GM12878 (cell line): ENCODE data around the gene CCDC57. TPM values are rescaled to one million over a fixed set of nuclear protein-coding genes. Genes with fewer than 3 reads are reported as not detected.

Experiments used
- ATAC-seq: fragments of 200-7000 bp; cut with Tn5 transposase; 3 replicates; pipeline ENCODE4 v1.9.1; 2020; ENCODE audit warnings: mild to moderate bottlenecking, moderate library complexity
- BruUV-seq: library from RNA; stranded (reverse); fragments of 400-500 nt; replicated peaks from 2 replicates; lab custom pipeline; 2021; lab: Mats Ljungman, UMichigan
- CTCF ChIA-PET: fragments of 300-600 bp; sonication (Branson Sonifier 250); formaldehyde crosslinking; extraction: SDS; loops from one replicate; lab custom pipeline; 2021; ENCODE audit warnings: inconsistent platforms; lab: Yijun Ruan, JAX
- POLR2A ChIA-PET: fragments of 350-600 bp; formaldehyde crosslinking; extraction: SDS; loops from one replicate; lab custom pipeline; 2021; ENCODE audit warnings: inconsistent platforms; lab: Charles Lee
- RAD21 ChIA-PET: fragments of 300-600 bp; sonication (Branson Sonifier 250); formaldehyde crosslinking; loops from one replicate; lab custom pipeline; 2023; ENCODE audit warnings: antibody characterized with exemption; ENCODE audit not compliant: unreplicated experiment; lab: Charles Lee
- SMC1A ChIA-PET: fragments of 300-600 bp; sonication (Branson Sonifier 250); formaldehyde crosslinking; loops from one replicate; lab custom pipeline; 2023; ENCODE audit not compliant: unreplicated experiment, uncharacterized antibody; lab: Charles Lee
- DNase-seq: peaks from one replicate; pipeline ENCODE4 v3.0.0-alpha.2; 2011; ENCODE audit warnings: low read depth, low spot score
- FAIRE-seq: peaks from 3 replicates; lab custom pipeline; 2011; peaks lifted over from hg19 to GRCh38; lab: Jason Lieb, UNC
- H2AFZ ChIP-seq: 2 replicates; pipeline ENCODE4 v1.6.0; 2011; ENCODE audit warnings: low read depth, low read length, control low read depth; ENCODE audit not compliant: control insufficient read depth
- H3K27ac ChIP-seq: 2 replicates; pipeline ENCODE4 v1.5.1; 2011; ENCODE audit warnings: control low read depth; ENCODE audit not compliant: control insufficient read depth, insufficient read depth
- H3K27me3 ChIP-seq, 2 experiments: replicated peaks in 1 of 2; 2 replicates each; pipeline versions ENCODE4 v1.6.0 to v1.6.1; 2011; ENCODE audit warnings: low read length in 1 of 2; ENCODE audit not compliant: control insufficient read depth in 2 of 2, insufficient read depth in 2 of 2
- H3K36me3 ChIP-seq, 2 experiments: 2 replicates each; pipeline ENCODE4 v1.5.1; 2011; ENCODE audit warnings: low read length in 1 of 2; ENCODE audit not compliant: control insufficient read depth in 2 of 2, insufficient read depth in 2 of 2
- H3K4me1 ChIP-seq: 2 replicates; pipeline ENCODE4 v1.6.1; 2011; ENCODE audit warnings: mild to moderate bottlenecking, low read length, moderate library complexity, mixed read lengths; ENCODE audit not compliant: control insufficient read depth, insufficient read depth
- H3K4me2 ChIP-seq: 2 replicates; pipeline ENCODE4 v1.6.0; 2011; ENCODE audit warnings: control low read depth; ENCODE audit not compliant: control insufficient read depth, insufficient read depth
- H3K4me3 ChIP-seq: fragments of 200-600 bp; sonication (generic); 2 replicates; pipeline ENCODE4 v1.5.1; 2016
- H3K79me2 ChIP-seq: 2 replicates; pipeline ENCODE4 v1.6.0; 2011; ENCODE audit warnings: low read length; ENCODE audit not compliant: control insufficient read depth, insufficient read depth
- H3K9ac ChIP-seq: 2 replicates; pipeline ENCODE4 v1.8.0; 2011; ENCODE audit warnings: low read length, control low read depth, mixed read lengths; ENCODE audit not compliant: control insufficient read depth, insufficient read depth
- H3K9me3 ChIP-seq: replicated peaks from 3 replicates; pipeline ENCODE4 v1.5.1; 2011; ENCODE audit warnings: mild to moderate bottlenecking, low read length; ENCODE audit not compliant: control insufficient read depth, insufficient read depth
- H4K20me1 ChIP-seq: 2 replicates; pipeline ENCODE4 v1.6.0; 2011; ENCODE audit not compliant: control insufficient read depth, insufficient read depth
- LARP7 ChIP-seq: fragments of 450-650 bp; IDR thresholded peaks from 2 replicates; pipeline ENCODE4 v1.6.1; 2017; ENCODE audit warnings: mild to moderate bottlenecking
- MEF2A ChIP-seq: IDR thresholded peaks from 2 replicates; pipeline ENCODE4 v1.6.1; 2011; ENCODE audit warnings: low read depth, mild to moderate bottlenecking, low read length, moderate library complexity; ENCODE audit not compliant: insufficient read depth
- PML ChIP-seq: IDR thresholded peaks from 2 replicates; pipeline ENCODE4 v1.6.1; 2012; ENCODE audit warnings: low read length, inconsistent platforms
- POLR2A ChIP-seq: IDR thresholded peaks from 2 replicates; pipeline ENCODE4 v1.6.1; 2011; ENCODE audit warnings: low read depth, mild to moderate bottlenecking, low read length
- POLR2AphosphoS5 ChIP-seq: IDR thresholded peaks from 2 replicates; pipeline ENCODE4 v1.6.1; 2011; ENCODE audit warnings: mild to moderate bottlenecking, low read length, inconsistent platforms
- WGBS: methylation state at CpG from one replicate; pipeline ENCODE4 v1.1.6; 2016; ENCODE audit warnings: low lambda C conversion rate; ENCODE audit not compliant: insufficient replicate concordance, insufficient coverage; ENCODE audit errors: missing lambda C conversion rate; 5-methylcytosine and 5-hydroxymethylcytosine counted together
- in situ Hi-C: fragments of 300-500 bp; cut with MboI; formaldehyde crosslinking; loops from 9 replicates; pipeline ENCODE4 v1.14.3; 2018; ENCODE audit warnings: mixed read lengths
- intact Hi-C: fragments of 100-400 bp; cut with micrococcal nuclease; formaldehyde crosslinking; loops from one replicate; pipeline ENCODE4 v1.14.2; 2022; ENCODE audit not compliant: unreplicated experiment
- polyA plus RNA-seq, 11 experiments: library from polyadenylated mRNA; depleted of rRNA in 4 of 11; unstranded in 6 of 11; stranded (reverse) in 5 of 11; fragments of >200 nt; fragmentation: Nextera tagmentation in 4 of 11; fragmentation: Illumina TruSeq in 1 of 11; extraction: Ambion mirVana in 4 of 11; extraction: Trizol in 1 of 11; gene quantifications; 1 replicate in 1 of 11; 2 replicates in 10 of 11; pipeline versions ENCODE4 v1.2.1 to v1.2.3, GENCODE V29; 2011 to 2016; ENCODE audit warnings: inconsistent platforms in 2 of 11, missing spikeins in 2 of 11, low read depth in 1 of 11
- total RNA-seq, 4 experiments: library from RNA; depleted of rRNA in 3 of 4; stranded (reverse); fragments of >200 nt in 3 of 4; fragmentation: Illumina TruSeq in 1 of 4; extraction: Trizol in 1 of 4; gene quantifications; 2 replicates each; pipeline versions ENCODE4 v1.2.1 to v1.2.3, GENCODE V29; 2013 to 2021

Gene CCDC57
- total and polyA plus RNA-seq, 10 of the 15 experiments (the other 5 are each of a cell fraction or from before 2014, with no cell fraction given): 5.4 to 123 (median 45.8) TPM

- no peak overlapping the region for H3K27ac ChIP-seq
- intact Hi-C loops: no loop called here
Observed at GRCh38 chr17:82252511-82253178, 40.0 kb upstream of the CCDC57 start.

GRCh38 chr17:82250868-82251500 is 38.3 kb upstream of the CCDC57 start:
- ChIA-PET CTCF (no interaction called here), POLR2A (no interaction called here), SMC1A (no interaction called here), RAD21 (no interaction called here)
- TF ChIP-seq MEF2A: no peak
- TF ChIP-seq PML: 0 out of 2 replicates have a peak, but pooled peaks have one; percentile 21
- H3K27me3 ChIP-seq: no peaks in the 10 kb centered on the region
- H4K20me1 ChIP-seq: peaks cover 6% of the 10 kb centered on the region; the same call in 1 of the 2 replicates
- no peaks in the 10 kb centered on the region for H3K4me1 ChIP-seq
- intact Hi-C loops (no loop called here), in situ Hi-C loops (no loop called here)
- BruUV-seq: no TSS peak
- H3K9me3 ChIP-seq: no peaks in the 10 kb centered on the region; the same call in 2 of the 3 replicates
- FAIRE-seq: no peak
- 97% methylated on average over 25 of the region's 25 CpGs for WGBS
- H3K4me2 ChIP-seq: no peak overlapping the region
- no peak overlapping the region for H3K9ac ChIP-seq
- no peak overlapping the region for H2AFZ ChIP-seq
- no peaks in the 10 kb centered on the region; the same call in 1 of the 2 replicates for H3K79me2 ChIP-seq
- DNase-seq: no peak
- no peak for ATAC-seq
- no peak overlapping the region for H3K27ac ChIP-seq
- peaks cover 36 to 70% of the 10 kb centered on the region in 2 experiments for H3K36me3 ChIP-seq
- no peak overlapping the region for H3K4me3 ChIP-seq

More at GRCh38 chr17:82252511-82253178, 40.0 kb upstream of the CCDC57 start:
- FAIRE-seq: no peak
- no peak for ATAC-seq
- in situ Hi-C loops: no loop called here
- Histone ChIP-seq H2AFZ (no peak overlapping the region), H3K4me2 (no peak overlapping the region), H3K79me2 (no peaks in the 10 kb centered on the region; the same call in 1 of the 2 replicates), H3K9ac (no peak overlapping the region), H3K27me3 (no peaks in the 10 kb centered on the region), H4K20me1 (peaks cover 5% of the 10 kb centered on the region; the same call in 1 of the 2 replicates), H3K4me3 (no peak overlapping the region), H3K36me3 (peaks cover 38 to 60% of the 10 kb centered on the region in 2 experiments), H3K9me3 (no peaks in the 10 kb centered on the region; the same call in 2 of the 3 replicates), H3K4me1 (no peaks in the 10 kb centered on the region)
- DNase-seq: no peak
- 98% methylated on average over 23 of the region's 28 CpGs for WGBS
- ChIA-PET RAD21 (no interaction called here), CTCF (interaction anchor here (0.6 kb wide), 1 partner anchor 148 kb away, joined by 3 read pairs; no protein-coding TSS in a partner anchor), SMC1A (no interaction called here), POLR2A (interaction anchor here (0.5 kb wide), 1 partner anchor 243 kb away, joined by 4 read pairs; no protein-coding TSS in a partner anchor)
- no TSS peak for BruUV-seq
- TF ChIP-seq LARP7 (no peak), POLR2A (peak; percentile 59), POLR2AphosphoS5 (peak; percentile 35; the same call in 1 of the 2 replicates)
